Left lung (tissue), 10 donors: ENCODE results near the gene IL3. TPM values are rescaled to one million over a fixed set of nuclear protein-coding genes. Genes with fewer than 3 reads are reported as not detected.

Experiments used
- ATAC-seq: fragments of 200-7000 bp; cut with Tn5 transposase; one replicate; pipeline ENCODE4 v1.9.1; 2020; ENCODE audit warnings: moderate library complexity
- DNase-seq, 4 donors: peaks; one replicate each; pipeline ENCODE4 v3.0.0-alpha.2; 2013 to 2020
- H3K27ac ChIP-seq, 2 donors: fragments of 200-600 bp; sonication (generic) in 1 of 2; one replicate each; pipeline versions ENCODE4 v1.5.0 to v1.8.0; 2020 to 2021
- H3K27me3 ChIP-seq, 2 donors: fragments of 200-600 bp; sonication (generic) in 1 of 2; one replicate each; pipeline versions ENCODE4 v1.5.0 to v1.8.0; 2020 to 2021
- H3K36me3 ChIP-seq, 2 donors: fragments of 200-600 bp; sonication (generic) in 1 of 2; one replicate each; pipeline versions ENCODE4 v1.5.0 to v1.8.0; 2020 to 2021
- H3K4me1 ChIP-seq, 2 donors: fragments of 200-600 bp; one replicate each; pipeline ENCODE4 v1.8.0; 2021
- H3K4me3 ChIP-seq, 2 donors: fragments of 200-600 bp; sonication (generic) in 1 of 2; one replicate each; pipeline versions ENCODE4 v1.5.0 to v1.8.0; 2020 to 2021; ENCODE audit warnings: mild to moderate bottlenecking in 1 of 2
- H3K9me3 ChIP-seq, 2 donors: fragments of 200-600 bp; sonication (generic) in 1 of 2; one replicate each; pipeline versions ENCODE4 v1.5.0 to v1.8.0; 2020 to 2021
- intact Hi-C, 2 donors: fragments of 100-400 bp; cut with DNase I; formaldehyde crosslinking; loops; one replicate each; pipeline versions ENCODE4 v1.11.2 to v1.14.2; 2022
- polyA plus RNA-seq, 6 donors: library from polyadenylated mRNA; unstranded; fragments of 120-200 nt; gene quantifications; one replicate each; pipeline ENCODE4 v1.2.1, GENCODE V29; 2013; ENCODE audit not compliant: insufficient read length in 6 of 6
- total RNA-seq, 2 donors: library from RNA; stranded (reverse); fragmentation: NEBNext Ultra II Directional; extraction: Animal tissue kit (Norgen Biotek cat#: 25700); gene quantifications; one replicate each; pipeline ENCODE4 v1.2.1, GENCODE V29; 2021
- TF ChIP-seq, protein P1 (sequence below), 2 donors: fragments of 200-600 bp; sonication (generic) in 1 of 2; IDR thresholded peaks; one replicate each; pipeline versions ENCODE4 v1.5.0 to v1.8.0; 2021; ENCODE audit warnings: antibody characterized with exemption in 2 of 2
- donor health status: DM: no; HTN: yes; CAD: no.
- donor health status: DM: no; HTN: no; CAD: no.

Gene IL3
- total and polyA plus RNA-seq, 8 donors: not detected

GRCh38 chr5:132027027-132027426, 33.4 kb upstream of the IL3 start:
- Histone ChIP-seq H3K27me3 (no peaks in the 10 kb centered on the region), H3K9me3 (no peaks in the 10 kb centered on the region), H3K4me1 (no peaks in the 10 kb centered on the region), H3K4me3 (no peak overlapping the region), H3K27ac (no peak overlapping the region), H3K36me3 (no peaks in the 10 kb centered on the region)
- no peak for DNase-seq
- TF ChIP-seq, protein P1, sequence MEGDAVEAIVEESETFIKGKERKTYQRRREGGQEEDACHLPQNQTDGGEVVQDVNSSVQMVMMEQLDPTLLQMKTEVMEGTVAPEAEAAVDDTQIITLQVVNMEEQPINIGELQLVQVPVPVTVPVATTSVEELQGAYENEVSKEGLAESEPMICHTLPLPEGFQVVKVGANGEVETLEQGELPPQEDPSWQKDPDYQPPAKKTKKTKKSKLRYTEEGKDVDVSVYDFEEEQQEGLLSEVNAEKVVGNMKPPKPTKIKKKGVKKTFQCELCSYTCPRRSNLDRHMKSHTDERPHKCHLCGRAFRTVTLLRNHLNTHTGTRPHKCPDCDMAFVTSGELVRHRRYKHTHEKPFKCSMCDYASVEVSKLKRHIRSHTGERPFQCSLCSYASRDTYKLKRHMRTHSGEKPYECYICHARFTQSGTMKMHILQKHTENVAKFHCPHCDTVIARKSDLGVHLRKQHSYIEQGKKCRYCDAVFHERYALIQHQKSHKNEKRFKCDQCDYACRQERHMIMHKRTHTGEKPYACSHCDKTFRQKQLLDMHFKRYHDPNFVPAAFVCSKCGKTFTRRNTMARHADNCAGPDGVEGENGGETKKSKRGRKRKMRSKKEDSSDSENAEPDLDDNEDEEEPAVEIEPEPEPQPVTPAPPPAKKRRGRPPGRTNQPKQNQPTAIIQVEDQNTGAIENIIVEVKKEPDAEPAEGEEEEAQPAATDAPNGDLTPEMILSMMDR (IDR thresholded peaks at IDR 0.05): no peak
- no peak for ATAC-seq
- intact Hi-C loops: no loop called here

DNA sequence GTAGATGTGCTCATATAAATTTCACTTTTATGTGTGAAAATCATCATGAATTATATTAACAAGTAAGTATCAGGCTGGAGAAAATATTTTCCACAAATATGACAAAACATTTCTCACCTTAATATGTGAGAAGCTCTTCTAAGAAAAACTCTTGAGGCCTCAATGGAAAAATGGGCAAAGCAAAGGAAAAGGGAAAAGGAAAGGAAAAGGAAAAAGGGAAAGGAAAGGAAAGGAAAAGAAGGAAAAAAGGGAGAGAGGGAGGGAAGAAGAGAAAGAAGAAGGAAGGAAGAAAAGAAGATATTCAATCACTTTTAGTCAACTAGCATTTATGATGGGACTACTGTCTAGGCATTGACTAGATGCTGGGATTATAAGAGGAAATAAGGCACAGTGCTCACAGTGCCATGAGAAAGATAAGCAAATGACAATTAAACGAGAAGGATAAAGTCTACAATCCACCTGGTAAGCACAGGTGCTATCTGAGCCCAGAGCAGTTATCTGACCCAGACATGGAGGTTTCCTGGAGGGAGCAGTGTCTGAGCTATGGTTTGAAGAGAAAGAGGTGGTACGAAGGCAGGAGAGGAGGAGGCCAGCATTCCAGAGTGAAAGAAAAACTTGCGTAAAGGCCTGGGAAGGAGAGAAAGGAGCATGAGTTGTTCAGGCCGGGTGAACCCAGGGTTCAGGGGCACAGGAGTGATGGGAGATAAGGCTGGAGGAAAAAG, 30.7 kb upstream of the IL3 start:
- Histone ChIP-seq H3K4me1 (no peaks in the 10 kb centered on the region), H3K36me3 (no peaks in the 10 kb centered on the region), H3K27ac (no peak overlapping the region), H3K9me3 (peaks cover 0 to 11% of the 10 kb centered on the region in 2 donors), H3K4me3 (no peak overlapping the region), H3K27me3 (no peaks in the 10 kb centered on the region)
- TF ChIP-seq, protein P1 (IDR thresholded peaks at IDR 0.05): no peak
- intact Hi-C loops: no loop called here
- DNase-seq: no peak
- ATAC-seq: no peak

- DNase-seq (no peak), ATAC-seq (no peak)
- TF ChIP-seq, protein P1 (IDR thresholded peaks at IDR 0.05): no peak
- H3K27me3 ChIP-seq: no peaks in the 10 kb centered on the region
- no peak overlapping the region for H3K4me3 ChIP-seq
- H3K4me1 ChIP-seq: no peaks in the 10 kb centered on the region
- peaks cover 0 to 11% of the 10 kb centered on the region in 2 donors for H3K9me3 ChIP-seq
- H3K36me3 ChIP-seq: no peaks in the 10 kb centered on the region
- intact Hi-C loops: no loop called here
- H3K27ac ChIP-seq: no peak overlapping the region
These were observed 29.8 kb upstream of the IL3 start for GRCh38 chr5:132030610-132031009.

GRCh38 chr5:132032196-132032595, 28.3 kb upstream of the IL3 start:
- H3K4me1 ChIP-seq: no peaks in the 10 kb centered on the region
- TF ChIP-seq, protein P1 (IDR thresholded peaks at IDR 0.05): no peak
- H3K27ac ChIP-seq: no peak overlapping the region
- no peaks in the 10 kb centered on the region for H3K36me3 ChIP-seq
- DNase-seq (no peak), ATAC-seq (no peak)
- H3K4me3 ChIP-seq: no peak overlapping the region
- peaks cover 0 to 11% of the 10 kb centered on the region in 2 donors for H3K9me3 ChIP-seq
- intact Hi-C loops: no loop called here
- no peaks in the 10 kb centered on the region for H3K27me3 ChIP-seq

- Histone ChIP-seq H3K4me1 (no peaks in the 10 kb centered on the region), H3K27me3 (no peaks in the 10 kb centered on the region), H3K27ac (no peak overlapping the region), H3K36me3 (no peaks in the 10 kb centered on the region), H3K9me3 (peaks cover 0 to 11% of the 10 kb centered on the region in 2 donors), H3K4me3 (no peak overlapping the region)
- intact Hi-C loops: no loop called here
- DNase-seq (no peak), ATAC-seq (no peak)
- TF ChIP-seq, protein P1 (IDR thresholded peaks at IDR 0.05): no peak
These were observed 27.3 kb upstream of the IL3 start for GRCh38 chr5:132033122-132033521.
